ENCODE measurements around the gene SNRPD3. TPM values are rescaled to one million over a fixed set of nuclear protein-coding genes. Genes with fewer than 3 reads are reported as not detected.

SNRPD3 gene
- total and polyA plus RNA-seq, 2 donors (not counting 3 experiments of a cell fraction or from before 2014, with no cell fraction given): 121 to 253 TPM

DNA sequence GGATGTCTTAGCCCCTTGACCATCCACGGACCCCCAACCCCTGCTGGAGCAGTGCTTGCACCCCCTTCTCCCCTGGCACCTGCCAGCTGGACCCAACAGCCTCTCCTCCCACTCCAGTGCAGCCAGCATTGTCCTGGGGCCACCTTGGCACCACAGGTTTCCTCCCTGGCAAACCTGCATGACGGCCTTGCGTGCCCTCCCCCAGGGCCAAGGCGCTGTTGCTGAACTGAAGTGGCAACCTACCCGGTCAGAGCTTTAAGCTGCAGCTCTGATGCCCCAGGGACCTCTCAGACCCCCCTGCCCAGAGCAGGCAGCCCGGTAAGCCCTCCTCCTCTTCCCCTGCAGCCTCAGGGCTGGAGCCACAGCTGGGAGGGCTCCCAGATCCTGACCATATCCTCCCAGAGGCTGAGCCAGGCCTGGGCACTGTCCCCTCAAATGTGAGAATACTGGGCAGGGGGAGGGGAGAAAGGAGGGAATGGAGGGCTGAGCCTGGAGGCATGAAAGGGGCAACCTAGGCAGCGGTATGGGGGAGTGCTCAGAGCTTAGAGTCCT is 38.8 kb downstream of the SNRPD3 start:
- intact Hi-C loops (cut with micrococcal nuclease) (no loop called here), dilution Hi-C loops (cut with MboI; ENCODE audit: extremely low pct_ligation_motif_present, low sequenced_read_pairs) (no loop called here)
- Histone ChIP-seq H3K79me2 (ENCODE audit: control insufficient read depth, insufficient read depth, low read length) (no peaks in the 10 kb centered on the region), H3K36me3 (ENCODE audit: control insufficient read depth in 2 of 2, extremely low read depth in 1 of 2, insufficient read depth in 2 of 2, low read length in 2 of 2) (no peaks in the 10 kb centered on the region), H3K4me3 (replicated peaks in 1 of 3; ENCODE audit: insufficient read depth in 1 of 3, low read depth in 1 of 3, low read length in 3 of 3) (no peak overlapping the region), H3K27ac (ENCODE audit: insufficient read depth, low read depth, low read length) (no peak overlapping the region), H3K4me1 (ENCODE audit: control insufficient read depth, extremely low read depth, insufficient read depth, low read length) (peaks cover 7% of the 10 kb centered on the region), H4K20me1 (replicated peaks; ENCODE audit: control insufficient read depth, extremely low read depth, insufficient read depth, low read length) (no peaks in the 10 kb centered on the region), H2AFZ (ENCODE audit: low read depth, low read length) (no peak overlapping the region), H3K9me1 (replicated peaks; ENCODE audit: control insufficient read depth, extremely low read depth, insufficient read depth, low read length) (no peaks in the 10 kb centered on the region), H3K4me2 (ENCODE audit: insufficient read depth, low read length) (no peak overlapping the region), H3K27me3 (ENCODE audit: control insufficient read depth in 2 of 2, insufficient read depth in 2 of 2, low read length in 2 of 2) (no peaks in the 10 kb centered on the region), H3K9me3 (replicated peaks; ENCODE audit: control insufficient read depth, insufficient read depth, low read length) (no peaks in the 10 kb centered on the region), H3K9ac (replicated peaks; ENCODE audit: extremely low read depth, insufficient read depth, low read length) (no peak overlapping the region)
- CTCF ChIA-PET: no interaction called here
- FAIRE-seq (no peak), DNase-seq (ENCODE audit: low read depth, low spot score) (no peak)
- no TSS peak for BruUV-seq (replicated peaks)
- TF ChIP-seq, protein P1, sequence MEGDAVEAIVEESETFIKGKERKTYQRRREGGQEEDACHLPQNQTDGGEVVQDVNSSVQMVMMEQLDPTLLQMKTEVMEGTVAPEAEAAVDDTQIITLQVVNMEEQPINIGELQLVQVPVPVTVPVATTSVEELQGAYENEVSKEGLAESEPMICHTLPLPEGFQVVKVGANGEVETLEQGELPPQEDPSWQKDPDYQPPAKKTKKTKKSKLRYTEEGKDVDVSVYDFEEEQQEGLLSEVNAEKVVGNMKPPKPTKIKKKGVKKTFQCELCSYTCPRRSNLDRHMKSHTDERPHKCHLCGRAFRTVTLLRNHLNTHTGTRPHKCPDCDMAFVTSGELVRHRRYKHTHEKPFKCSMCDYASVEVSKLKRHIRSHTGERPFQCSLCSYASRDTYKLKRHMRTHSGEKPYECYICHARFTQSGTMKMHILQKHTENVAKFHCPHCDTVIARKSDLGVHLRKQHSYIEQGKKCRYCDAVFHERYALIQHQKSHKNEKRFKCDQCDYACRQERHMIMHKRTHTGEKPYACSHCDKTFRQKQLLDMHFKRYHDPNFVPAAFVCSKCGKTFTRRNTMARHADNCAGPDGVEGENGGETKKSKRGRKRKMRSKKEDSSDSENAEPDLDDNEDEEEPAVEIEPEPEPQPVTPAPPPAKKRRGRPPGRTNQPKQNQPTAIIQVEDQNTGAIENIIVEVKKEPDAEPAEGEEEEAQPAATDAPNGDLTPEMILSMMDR (IDR thresholded peaks at IDR 0.05; ENCODE audit: extremely low read depth in 1 of 2, insufficient read depth in 1 of 2, low read depth in 1 of 2, low read length in 2 of 2): no peak
- TF ChIP-seq, protein P2, sequence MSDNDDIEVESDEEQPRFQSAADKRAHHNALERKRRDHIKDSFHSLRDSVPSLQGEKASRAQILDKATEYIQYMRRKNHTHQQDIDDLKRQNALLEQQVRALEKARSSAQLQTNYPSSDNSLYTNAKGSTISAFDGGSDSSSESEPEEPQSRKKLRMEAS (IDR thresholded peaks at IDR 0.05; ENCODE audit: insufficient read depth, insufficient read length): no peak
- no peak for TF ChIP-seq FOS (IDR thresholded peaks at IDR 0.05; ENCODE audit: borderline replicate concordance, insufficient read depth, low read length)
- POLR2A ChIA-PET: no interaction called here

DNA sequence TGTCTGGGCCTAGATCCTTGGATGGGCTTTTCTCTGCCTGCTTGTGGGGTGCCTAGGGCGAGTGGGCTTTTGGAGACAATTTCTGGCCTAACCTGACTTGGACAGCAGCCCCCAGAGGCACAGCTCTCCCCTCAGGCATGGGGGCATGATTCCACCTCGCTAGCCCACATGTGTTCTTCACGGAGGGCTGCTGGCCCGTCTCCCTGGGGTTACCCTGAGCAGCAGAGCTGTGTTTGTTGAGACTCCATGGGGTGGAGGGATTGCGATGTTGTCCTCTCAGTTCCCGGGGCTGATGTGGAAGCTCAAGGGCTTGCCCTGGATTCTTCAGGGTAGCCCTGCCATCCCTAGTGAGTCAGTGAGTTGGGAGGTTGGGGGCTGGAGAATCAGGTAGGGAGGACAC is 39.4 kb downstream of the SNRPD3 start:
- POLR2A ChIA-PET: no interaction called here
- dilution Hi-C loops (cut with MboI; ENCODE audit: extremely low pct_ligation_motif_present, low sequenced_read_pairs): no loop called here

More for the DNA sequence above, 39.4 kb downstream of the SNRPD3 start:
- Histone ChIP-seq H4K20me1 (replicated peaks; ENCODE audit: control insufficient read depth, extremely low read depth, insufficient read depth, low read length) (no peaks in the 10 kb centered on the region), H3K4me2 (ENCODE audit: insufficient read depth, low read length) (no peak overlapping the region), H3K9me1 (replicated peaks; ENCODE audit: control insufficient read depth, extremely low read depth, insufficient read depth, low read length) (no peaks in the 10 kb centered on the region), H3K79me2 (ENCODE audit: control insufficient read depth, insufficient read depth, low read length) (no peaks in the 10 kb centered on the region), H3K27me3 (ENCODE audit: control insufficient read depth in 2 of 2, insufficient read depth in 2 of 2, low read length in 2 of 2) (no peaks in the 10 kb centered on the region), H2AFZ (ENCODE audit: low read depth, low read length) (no peak overlapping the region), H3K27ac (ENCODE audit: insufficient read depth, low read depth, low read length) (no peak overlapping the region), H3K9me3 (replicated peaks; ENCODE audit: control insufficient read depth, insufficient read depth, low read length) (no peaks in the 10 kb centered on the region), H3K9ac (replicated peaks; ENCODE audit: extremely low read depth, insufficient read depth, low read length) (no peak overlapping the region), H3K4me3 (replicated peaks in 1 of 3; ENCODE audit: insufficient read depth in 1 of 3, low read depth in 1 of 3, low read length in 3 of 3) (no peak overlapping the region), H3K4me1 (ENCODE audit: control insufficient read depth, extremely low read depth, insufficient read depth, low read length) (peaks cover 7% of the 10 kb centered on the region), H3K36me3 (ENCODE audit: control insufficient read depth in 2 of 2, extremely low read depth in 1 of 2, insufficient read depth in 2 of 2, low read length in 2 of 2) (no peaks in the 10 kb centered on the region)
- intact Hi-C loops (cut with micrococcal nuclease): no loop called here
- DNase-seq (ENCODE audit: low read depth, low spot score): no peak
- CTCF ChIA-PET: no interaction called here
- FAIRE-seq: no peak
- TF ChIP-seq EZH2 (IDR thresholded peaks at IDR 0.05; ENCODE audit: borderline replicate concordance, low read depth, low read length, severe bottlenecking): no peak
- no peak for TF ChIP-seq FOS (IDR thresholded peaks at IDR 0.05; ENCODE audit: borderline replicate concordance, insufficient read depth, low read length)
- TF ChIP-seq, protein P2 (IDR thresholded peaks at IDR 0.05; ENCODE audit: insufficient read depth, insufficient read length): no peak
- TF ChIP-seq MYC (IDR thresholded peaks at IDR 0.05; ENCODE audit: low read depth, low read length): no peak
- no peak for TF ChIP-seq GATA2 (IDR thresholded peaks at IDR 0.05; ENCODE audit: insufficient read depth, insufficient read length, low read depth, low read length)
- TF ChIP-seq POLR2AphosphoS5 (IDR thresholded peaks at IDR 0.05; ENCODE audit: insufficient read depth, low read depth, low read length): no peak
- no peak for TF ChIP-seq POLR2A (IDR thresholded peaks at IDR 0.05; ENCODE audit: low read depth, low read length)
- TF ChIP-seq, protein P1 (IDR thresholded peaks at IDR 0.05; ENCODE audit: extremely low read depth in 1 of 2, insufficient read depth in 1 of 2, low read depth in 1 of 2, low read length in 2 of 2): no peak
- BruUV-seq (replicated peaks): no TSS peak

All from endothelial cell of umbilical vein (primary cell).